Astrocyte (in vitro differentiated cells and primary cell): Measurements from ENCODE around the gene TFPI2. TPM values are rescaled to one million over a fixed set of nuclear protein-coding genes. Genes with fewer than 3 reads are reported as not detected.
A peak's percentile ranks its signal among the peaks of the same experiment; 100 is the strongest.

Source experiments
- DNase-seq: peaks from one replicate; pipeline ENCODE4 v3.0.0-alpha.2; 2010; ENCODE audit warnings: low read depth
- FAIRE-seq: peaks from 2 replicates; lab custom pipeline; 2011; peaks lifted over from hg19 to GRCh38; lab: Jason Lieb, UNC
- H2AFZ ChIP-seq: 2 replicates; pipeline ENCODE4 v1.6.0; 2012; ENCODE audit warnings: low read depth, low read length, inconsistent platforms
- H3K27ac ChIP-seq: 2 replicates; pipeline ENCODE4 v1.5.1; 2011; ENCODE audit warnings: low read depth, low read length, inconsistent platforms
- H3K27me3 ChIP-seq: 2 replicates; pipeline ENCODE4 v1.6.0; 2011; ENCODE audit warnings: low read length, inconsistent platforms; ENCODE audit not compliant: insufficient read depth
- H3K36me3 ChIP-seq: 2 replicates; pipeline ENCODE4 v1.5.1; 2011; ENCODE audit warnings: low read length, inconsistent platforms; ENCODE audit not compliant: insufficient read depth
- H3K4me1 ChIP-seq: 2 replicates; pipeline ENCODE4 v1.5.1; 2011; ENCODE audit warnings: low read length, inconsistent platforms; ENCODE audit not compliant: insufficient read depth
- H3K4me2 ChIP-seq: 2 replicates; pipeline ENCODE4 v1.6.0; 2012; ENCODE audit warnings: low read length, inconsistent platforms
- H3K4me3 ChIP-seq: 2 replicates; pipeline ENCODE4 v1.5.1; 2011; ENCODE audit warnings: low read depth, mild to moderate bottlenecking, low read length, inconsistent platforms; ENCODE audit not compliant: insufficient read depth
- H3K79me2 ChIP-seq: 2 replicates; pipeline ENCODE4 v1.6.0; 2012; ENCODE audit warnings: mild to moderate bottlenecking, low read length, inconsistent platforms; ENCODE audit not compliant: insufficient read depth
- H3K9ac ChIP-seq: 2 replicates; pipeline ENCODE4 v1.6.0; 2012; ENCODE audit warnings: mild to moderate bottlenecking, low read length, inconsistent platforms
- H3K9me3 ChIP-seq: 2 replicates; pipeline ENCODE4 v1.5.1; 2012; ENCODE audit warnings: low read depth, mild to moderate bottlenecking, low read length, inconsistent platforms; ENCODE audit not compliant: insufficient read depth
- H4K20me1 ChIP-seq: 2 replicates; pipeline ENCODE4 v1.6.0; 2012; ENCODE audit warnings: low read length, inconsistent platforms; ENCODE audit not compliant: insufficient read depth
- H3K27ac Mint-ChIP-seq: one replicate; pipeline ENCODE4 v1.8.0; 2021; ENCODE audit warnings: mild to moderate bottlenecking, mixed read lengths; ENCODE audit not compliant: unreplicated experiment
- H3K27me3 Mint-ChIP-seq: one replicate; pipeline ENCODE4 v1.8.0; 2021; ENCODE audit warnings: low read depth, mixed read lengths; ENCODE audit not compliant: unreplicated experiment
- H3K36me3 Mint-ChIP-seq: one replicate; pipeline ENCODE4 v1.8.0; 2021; ENCODE audit warnings: low read depth, mixed read lengths; ENCODE audit not compliant: unreplicated experiment
- H3K4me1 Mint-ChIP-seq: one replicate; pipeline ENCODE4 v1.8.0; 2021; ENCODE audit warnings: low read depth, mixed read lengths; ENCODE audit not compliant: unreplicated experiment
- H3K4me3 Mint-ChIP-seq: one replicate; pipeline ENCODE4 v1.8.0; 2021; ENCODE audit warnings: mild to moderate bottlenecking, moderate library complexity, mixed read lengths; ENCODE audit not compliant: unreplicated experiment
- H3K9me3 Mint-ChIP-seq: one replicate; pipeline ENCODE4 v1.8.0; 2021; ENCODE audit warnings: mild to moderate bottlenecking, mixed read lengths; ENCODE audit not compliant: unreplicated experiment
- CTCF ChIP-seq: IDR thresholded peaks from 2 replicates; pipeline ENCODE4 v1.5.1; 2011; ENCODE audit warnings: low read depth, mild to moderate bottlenecking, inconsistent platforms, low read length, moderate library complexity; ENCODE audit not compliant: insufficient read depth
- EZH2 ChIP-seq: IDR thresholded peaks from 2 replicates; pipeline ENCODE4 v1.6.1; 2012; ENCODE audit warnings: mild to moderate bottlenecking, low read length, inconsistent platforms; ENCODE audit not compliant: insufficient read depth
- total RNA-seq: library from RNA; stranded (reverse); gene quantifications from 2 replicates; pipeline ENCODE4 v1.2.1, GENCODE V29; 2021

The TFPI2 gene
- total RNA-seq, 1 donor from 2014 or later: 74.8 TPM

GRCh38 chr7:93910076-93910994 is 19.8 kb upstream of the TFPI2 start:
- Mint-ChIP-seq H3K36me3 (no peaks in the 10 kb centered on the region), H3K4me1 (peaks cover 4% of the 10 kb centered on the region), H3K27ac (no peak overlapping the region), H3K9me3 (no peaks in the 10 kb centered on the region), H3K27me3 (no peaks in the 10 kb centered on the region), H3K4me3 (no peak overlapping the region)
- Histone ChIP-seq H2AFZ (no peak overlapping the region), H4K20me1 (no peaks in the 10 kb centered on the region), H3K27ac (no peak overlapping the region), H3K9ac (no peak overlapping the region), H3K79me2 (no peaks in the 10 kb centered on the region), H3K4me1 (no peaks in the 10 kb centered on the region), H3K27me3 (no peaks in the 10 kb centered on the region), H3K36me3 (no peaks in the 10 kb centered on the region), H3K9me3 (no peaks in the 10 kb centered on the region), H3K4me2 (no peak overlapping the region), H3K4me3 (no peak overlapping the region)
- FAIRE-seq (no peak), DNase-seq (peak; percentile 84)
- TF ChIP-seq CTCF (no peak), EZH2 (no peak)

- no peak for DNase-seq
- FAIRE-seq: no peak
- Histone ChIP-seq H3K4me3 (no peak within 1 kb of the TSS), H3K27me3 (no peaks in the 10 kb centered on the region), H3K79me2 (no peaks in the 10 kb centered on the region), H3K27ac (no peak within 1 kb of the TSS), H3K4me2 (no peak within 1 kb of the TSS), H3K36me3 (no peaks in the 10 kb centered on the region), H3K9ac (no peak within 1 kb of the TSS), H2AFZ (no peak within 1 kb of the TSS), H4K20me1 (no peaks in the 10 kb centered on the region), H3K4me1 (no peaks in the 10 kb centered on the region), H3K9me3 (no peaks in the 10 kb centered on the region)
- TF ChIP-seq EZH2: no peak
- TF ChIP-seq CTCF: no peak
- no peak within 1 kb of the TSS for H3K4me3 Mint-ChIP-seq
- no peaks in the 10 kb centered on the region for H3K9me3 Mint-ChIP-seq
- H3K4me1 Mint-ChIP-seq: no peaks in the 10 kb centered on the region
- H3K36me3 Mint-ChIP-seq: no peaks in the 10 kb centered on the region
- H3K27me3 Mint-ChIP-seq: no peaks in the 10 kb centered on the region
- no peak within 1 kb of the TSS for H3K27ac Mint-ChIP-seq
Observed at GRCh38 chr7:93906267-93906666, 15.7 kb upstream of the TFPI2 start, which contains the start of gene GNGT1. TSS of gene GNGT1 (plus strand) at chr7:93906567. CDS start at chr7:93906747, 180 bp downstream.
